Measurements from ENCODE around the gene METTL27. TPM values are rescaled to one million over a fixed set of nuclear protein-coding genes. Genes with fewer than 3 reads are reported as not detected.
"Not testable (repeated sequence)": the region's sequence is repeated elsewhere in the genome, so short reads cannot be mapped to it uniquely, and the experiment has no call there.

The METTL27 gene
- total RNA-seq, 3 donors from 2014 or later = 1.6 to 10.6 (median 7.0) TPM

DNA sequence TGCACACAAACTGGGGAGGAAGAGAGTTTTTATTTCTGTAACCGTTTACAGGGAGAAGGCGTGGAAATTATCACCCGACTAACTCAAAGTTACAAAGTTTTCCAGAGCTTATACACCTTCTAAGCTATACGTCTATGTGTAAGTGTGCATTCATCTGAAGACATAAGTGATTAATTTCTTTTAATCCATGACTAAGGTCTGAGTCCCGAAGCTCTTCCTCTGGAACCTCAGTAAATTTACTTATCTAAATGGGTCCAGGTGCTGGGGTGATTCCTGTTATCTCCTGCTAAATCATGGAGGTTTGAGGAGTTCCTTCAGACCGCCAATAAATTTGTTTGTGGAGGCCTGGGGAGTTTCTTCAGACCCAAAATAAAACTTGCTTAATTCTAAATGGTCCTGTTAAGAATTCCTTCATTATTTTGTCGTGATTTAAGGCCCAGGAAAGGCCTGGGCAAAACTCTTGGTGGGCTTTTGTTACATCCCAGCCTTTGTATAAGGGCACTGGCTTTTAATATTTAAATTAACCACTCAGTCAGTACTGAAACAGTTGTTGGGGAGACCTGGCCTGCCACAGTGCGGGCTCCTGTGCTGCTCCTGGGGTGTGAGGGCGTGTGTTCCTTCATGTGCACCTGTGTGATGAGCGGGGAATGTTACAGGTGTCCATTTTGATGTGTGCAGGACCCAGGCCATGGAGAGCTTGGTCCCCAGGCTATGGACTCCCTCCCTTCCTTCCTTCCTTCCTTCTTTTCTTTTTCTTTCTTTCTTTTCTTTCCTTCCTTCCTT, 5.8 kb upstream of the METTL27 start:
- Histone ChIP-seq H3K4me1 (no peaks in the 10 kb centered on the region), H3K9me3 (no peaks in the 10 kb centered on the region), H3K27ac (peak overlapping the region in 1 of 2 donors; percentile 40), H3K4me3 (no peak overlapping the region), H3K36me3 (no peaks in the 10 kb centered on the region), H3K27me3 (no peaks in the 10 kb centered on the region)
- DNase-seq (ENCODE audit: low spot score in 2 of 2) = no peak
- TF ChIP-seq POLR2A (IDR thresholded peaks at IDR 0.05) = no peak
- TF ChIP-seq, protein P1, sequence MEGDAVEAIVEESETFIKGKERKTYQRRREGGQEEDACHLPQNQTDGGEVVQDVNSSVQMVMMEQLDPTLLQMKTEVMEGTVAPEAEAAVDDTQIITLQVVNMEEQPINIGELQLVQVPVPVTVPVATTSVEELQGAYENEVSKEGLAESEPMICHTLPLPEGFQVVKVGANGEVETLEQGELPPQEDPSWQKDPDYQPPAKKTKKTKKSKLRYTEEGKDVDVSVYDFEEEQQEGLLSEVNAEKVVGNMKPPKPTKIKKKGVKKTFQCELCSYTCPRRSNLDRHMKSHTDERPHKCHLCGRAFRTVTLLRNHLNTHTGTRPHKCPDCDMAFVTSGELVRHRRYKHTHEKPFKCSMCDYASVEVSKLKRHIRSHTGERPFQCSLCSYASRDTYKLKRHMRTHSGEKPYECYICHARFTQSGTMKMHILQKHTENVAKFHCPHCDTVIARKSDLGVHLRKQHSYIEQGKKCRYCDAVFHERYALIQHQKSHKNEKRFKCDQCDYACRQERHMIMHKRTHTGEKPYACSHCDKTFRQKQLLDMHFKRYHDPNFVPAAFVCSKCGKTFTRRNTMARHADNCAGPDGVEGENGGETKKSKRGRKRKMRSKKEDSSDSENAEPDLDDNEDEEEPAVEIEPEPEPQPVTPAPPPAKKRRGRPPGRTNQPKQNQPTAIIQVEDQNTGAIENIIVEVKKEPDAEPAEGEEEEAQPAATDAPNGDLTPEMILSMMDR (IDR thresholded peaks at IDR 0.05) = no peak
- intact Hi-C loops (cut with DNase I; ENCODE audit: low total_unique reads) = loop anchor here (2.0 to 10.0 kb wide), 2 partner anchors 37 to 243 kb away; no protein-coding TSS in a partner anchor

- H3K27ac ChIP-seq = peak overlapping the region; percentile 55 to 63
Observed at GRCh38 chr7:73845701-73846195, 3.4 kb upstream of the METTL27 start.

DNA sequence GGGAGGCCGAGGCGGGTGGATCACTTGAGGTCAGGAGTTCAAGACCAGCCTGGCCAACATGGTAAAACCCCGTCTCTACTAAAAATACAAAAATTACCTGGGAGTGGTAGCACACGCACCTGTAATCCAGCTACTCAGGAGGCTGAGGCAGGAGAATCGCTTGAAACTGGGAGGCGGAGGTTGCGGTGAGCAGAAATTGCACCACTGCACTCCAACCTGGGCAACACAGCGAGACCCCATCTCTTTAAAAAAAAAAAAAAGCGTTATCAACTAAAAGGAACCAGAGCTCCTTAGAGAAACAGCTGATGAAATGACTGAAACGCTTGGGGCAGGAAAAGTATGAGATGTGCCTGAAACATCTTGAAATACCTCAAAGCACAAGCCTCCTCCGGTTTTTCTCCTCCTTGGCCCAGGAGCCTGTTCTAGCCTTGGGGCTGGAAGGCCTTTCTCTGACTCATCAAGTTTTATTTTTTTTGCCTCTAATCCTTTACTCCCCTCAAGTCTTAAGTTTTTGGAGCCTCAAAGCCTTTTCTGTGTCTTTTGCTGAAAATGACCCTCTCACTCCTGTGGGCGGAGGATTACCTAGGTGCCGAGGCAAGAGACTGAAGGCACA, 2.6 kb upstream of the METTL27 start:
- DNase-seq (ENCODE audit: low spot score in 2 of 2) = no peak
- H3K27me3 ChIP-seq = no peaks in the 10 kb centered on the region
- intact Hi-C loops (cut with DNase I; ENCODE audit: low total_unique reads) = loop anchor here (10.0 kb wide), 1 partner anchor 240 kb away; no protein-coding TSS in a partner anchor
- H3K4me1 ChIP-seq = no peaks in the 10 kb centered on the region
- no peak overlapping the region for H3K4me3 ChIP-seq
- TF ChIP-seq, protein P1 (IDR thresholded peaks at IDR 0.05) = no peak
- TF ChIP-seq POLR2AphosphoS5 (IDR thresholded peaks at IDR 0.05) (no peak), POLR2A (IDR thresholded peaks at IDR 0.05) (no peak)
- H3K9me3 ChIP-seq = no peaks in the 10 kb centered on the region
- peak overlapping the region in 1 of 2 donors; percentile 63 for H3K27ac ChIP-seq
- H3K36me3 ChIP-seq = no peaks in the 10 kb centered on the region

More at GRCh38 chr7:73845701-73846195, 3.4 kb upstream of the METTL27 start:
- not testable (repeated sequence) for H3K4me1 ChIP-seq; DNase-seq (ENCODE audit: low spot score in 2 of 2); H3K36me3 ChIP-seq; H3K9me3 ChIP-seq; H3K4me3 ChIP-seq; H3K27me3 ChIP-seq
- intact Hi-C loops (cut with DNase I; ENCODE audit: low total_unique reads) = loop anchor here (2.0 to 10.0 kb wide), 2 partner anchors 35 to 241 kb away; no protein-coding TSS in a partner anchor

GRCh38 chr7:73844131-73844547, 1.8 kb upstream of the METTL27 start:
- Histone ChIP-seq H3K27me3 (no peaks in the 10 kb centered on the region), H3K27ac (no peak overlapping the region), H3K9me3 (no peaks in the 10 kb centered on the region), H3K4me1 (no peaks in the 10 kb centered on the region), H3K36me3 (no peaks in the 10 kb centered on the region), H3K4me3 (no peak overlapping the region)
- DNase-seq (ENCODE audit: low spot score in 2 of 2) = no peak
- intact Hi-C loops (cut with DNase I; ENCODE audit: low total_unique reads) = loop anchor here (10.0 kb wide), 1 partner anchor 239 kb away; no protein-coding TSS in a partner anchor
- TF ChIP-seq, protein P1 (IDR thresholded peaks at IDR 0.05) = no peak
- TF ChIP-seq POLR2AphosphoS5 (IDR thresholded peaks at IDR 0.05) (no peak), POLR2A (IDR thresholded peaks at IDR 0.05) (no peak)

GRCh38 chr7:73841689-73842066, 638 bp downstream of the METTL27 start:
- Histone ChIP-seq H3K36me3 (no peaks in the 10 kb centered on the region), H3K4me3 (peak overlapping the region; percentile 59 to 89 (median 69)), H3K9me3 (no peaks in the 10 kb centered on the region), H3K27ac (peak overlapping the region; percentile 94), H3K4me1 (no peaks in the 10 kb centered on the region), H3K27me3 (no peaks in the 10 kb centered on the region)
- TF ChIP-seq, protein P1 (IDR thresholded peaks at IDR 0.05) = no peak
- TF ChIP-seq POLR2A (IDR thresholded peaks at IDR 0.05) = no peak
- TF ChIP-seq POLR2AphosphoS5 (IDR thresholded peaks at IDR 0.05) = no peak
- DNase-seq (ENCODE audit: low spot score in 2 of 2) = no peak
- intact Hi-C loops (cut with DNase I; ENCODE audit: low total_unique reads) = loop anchor here (10.0 kb wide), 1 partner anchor 237 kb away; no protein-coding TSS in a partner anchor
